GM19452 (cell line): ENCODE data around the gene HARS1.
"Not testable (repeated sequence)": the region's sequence is repeated elsewhere in the genome, so short reads cannot be mapped to it uniquely, and the experiment has no call there.

ENCODE experiments used
- ATAC-seq: cut with Tn5 transposase; IDR thresholded peaks from one replicate; pipeline ENCODE4 v1.9.1; 2021; ENCODE audit not compliant: unreplicated experiment

Gene HARS1

DNA sequence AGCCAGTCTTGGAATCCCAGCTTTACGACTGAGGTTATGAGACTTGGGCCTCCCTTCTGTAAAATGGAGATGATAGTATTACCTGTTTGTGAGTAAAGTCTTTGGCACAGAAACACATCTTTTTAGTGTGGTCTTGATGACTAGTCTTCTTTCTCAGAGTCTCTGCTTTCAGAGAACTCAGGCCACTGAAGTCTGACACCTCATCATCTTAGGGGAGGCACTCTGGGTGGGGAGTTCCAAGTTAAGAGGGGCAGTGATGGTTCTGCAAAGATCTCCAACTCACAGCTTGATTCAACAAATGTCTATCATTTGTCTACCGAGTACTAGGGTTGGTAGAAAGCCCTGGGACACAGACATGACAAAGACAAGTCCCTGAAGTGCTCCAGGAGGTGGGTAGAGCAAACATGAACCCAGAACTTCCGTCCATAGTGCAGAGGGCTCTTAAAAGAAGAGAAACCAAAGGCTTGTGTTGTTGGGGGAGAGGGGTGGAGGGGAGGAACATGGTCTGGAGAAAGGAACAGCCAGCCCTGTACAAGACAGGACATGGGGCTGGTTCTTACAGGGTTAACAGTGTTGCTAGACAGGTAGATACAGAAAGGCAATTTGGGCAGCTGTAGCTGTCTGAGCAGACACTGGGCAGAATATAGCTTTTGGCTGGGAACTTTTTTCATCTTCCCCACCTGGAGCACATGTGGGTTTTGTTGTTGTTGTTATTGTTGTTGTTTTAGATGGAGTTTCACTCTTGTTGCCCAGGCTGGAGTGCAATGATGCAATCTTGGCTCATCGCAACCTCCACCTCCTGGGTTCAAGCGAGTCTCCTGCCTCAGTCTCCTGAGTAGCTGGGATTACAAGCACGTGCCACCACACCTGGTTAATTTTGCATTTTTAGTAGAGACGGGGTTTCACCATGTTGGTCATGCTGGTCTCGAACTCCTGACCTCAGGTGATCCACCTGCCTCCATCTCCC, 55.6 kb downstream of the HARS1 start:
- ATAC-seq, result no peak

DNA sequence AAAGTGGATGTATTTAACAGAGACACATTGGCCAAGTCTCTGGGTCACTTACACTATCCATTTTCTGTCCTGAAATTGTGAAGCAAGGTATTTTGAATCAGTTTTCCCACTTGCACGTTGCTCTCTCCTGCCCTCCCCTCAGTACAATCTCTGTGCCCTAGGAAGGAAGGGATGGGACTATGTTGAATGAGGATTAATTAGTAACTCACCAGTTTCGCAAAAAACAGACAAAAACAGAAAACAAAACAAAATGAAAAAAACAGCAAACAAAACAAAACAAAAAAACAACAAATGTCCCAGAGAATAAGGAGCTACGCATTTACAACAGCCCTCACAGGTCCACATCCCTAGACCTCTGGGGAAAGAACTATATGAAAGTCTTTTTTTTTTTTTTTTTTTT, 57.1 kb downstream of the HARS1 start:
- ATAC-seq, result no peak

DNA sequence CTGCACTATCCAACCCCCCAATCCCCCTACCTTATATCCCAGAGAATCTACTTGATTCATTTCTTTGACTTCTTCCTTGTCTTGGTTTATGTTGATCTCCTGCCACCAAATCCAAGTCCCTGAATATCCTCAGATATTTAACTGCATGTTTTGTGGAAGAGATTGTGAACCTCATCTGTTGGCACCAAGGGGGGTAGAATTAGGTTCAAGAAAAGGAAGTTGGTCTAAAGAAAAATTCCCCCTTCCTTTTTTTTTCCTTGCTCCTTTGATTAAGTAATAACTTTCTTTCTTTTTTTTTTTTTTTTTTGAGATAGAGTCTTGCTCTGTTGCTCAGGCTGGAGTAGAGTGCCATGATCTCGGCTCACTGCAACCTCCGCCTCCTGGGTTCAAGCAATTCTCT, 57.7 kb downstream of the HARS1 start:
- ATAC-seq, result no peak

DNA sequence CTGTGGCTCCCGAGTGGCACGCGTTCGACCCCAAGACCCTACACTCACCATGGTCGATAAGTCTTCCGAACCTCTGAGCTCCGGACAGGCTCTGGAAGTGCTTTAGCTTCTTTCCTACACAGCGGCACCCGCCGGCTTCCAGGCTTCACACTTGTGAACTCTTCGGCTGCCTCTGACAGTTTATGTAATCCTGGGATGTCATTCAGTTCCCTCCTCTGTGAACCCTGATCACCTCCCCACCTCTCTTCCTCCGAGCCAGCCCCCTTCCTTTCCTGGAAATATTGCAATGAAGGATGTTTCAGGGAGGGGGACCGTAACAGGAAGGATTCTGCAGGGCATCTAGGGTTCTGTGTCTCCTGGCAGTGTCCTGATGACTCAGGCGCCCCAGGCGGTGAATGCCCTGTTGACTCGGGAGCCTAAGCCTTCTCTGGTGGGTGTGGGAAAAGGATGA, 58.1 kb downstream of the HARS1 start, which contains the start of gene CD14:
Gene CD14 (minus strand): TSS at position 155 of the 451 bp plus-strand sequence. CDS start 104 bp downstream, at position 51.
- ATAC-seq, result peak; percentile 10

DNA sequence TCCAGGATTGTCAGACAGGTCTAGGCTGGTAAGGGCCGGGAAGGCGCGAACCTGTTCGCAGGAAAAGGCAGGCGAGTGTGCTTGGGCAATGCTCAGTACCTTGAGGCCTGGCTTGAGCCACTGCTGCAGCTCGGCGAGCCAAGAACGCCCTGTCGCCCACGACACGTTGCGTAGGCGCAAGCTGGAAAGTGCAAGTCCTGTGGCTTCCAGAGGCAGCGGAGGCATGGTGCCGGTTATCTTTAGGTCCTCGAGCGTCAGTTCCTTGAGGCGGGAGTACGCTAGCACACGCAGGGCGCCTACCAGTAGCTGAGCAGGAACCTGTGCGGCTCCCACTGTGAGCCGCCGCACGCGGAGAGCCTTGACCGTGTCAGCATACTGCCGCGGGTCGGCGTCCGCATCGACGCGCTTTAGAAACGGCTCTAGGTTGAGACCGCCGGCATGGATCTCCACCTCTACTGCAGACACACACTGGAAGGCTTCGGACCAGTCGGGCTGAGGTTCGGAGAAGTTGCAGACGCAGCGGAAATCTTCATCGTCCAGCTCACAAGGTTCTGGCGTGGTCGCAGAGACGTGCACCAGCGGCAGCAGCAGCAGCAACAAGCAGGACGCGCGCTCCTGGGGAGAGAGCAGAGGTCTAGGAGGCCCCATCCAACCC, 58.7 kb downstream of the HARS1 start:
- ATAC-seq, result peak; percentile 57

DNA sequence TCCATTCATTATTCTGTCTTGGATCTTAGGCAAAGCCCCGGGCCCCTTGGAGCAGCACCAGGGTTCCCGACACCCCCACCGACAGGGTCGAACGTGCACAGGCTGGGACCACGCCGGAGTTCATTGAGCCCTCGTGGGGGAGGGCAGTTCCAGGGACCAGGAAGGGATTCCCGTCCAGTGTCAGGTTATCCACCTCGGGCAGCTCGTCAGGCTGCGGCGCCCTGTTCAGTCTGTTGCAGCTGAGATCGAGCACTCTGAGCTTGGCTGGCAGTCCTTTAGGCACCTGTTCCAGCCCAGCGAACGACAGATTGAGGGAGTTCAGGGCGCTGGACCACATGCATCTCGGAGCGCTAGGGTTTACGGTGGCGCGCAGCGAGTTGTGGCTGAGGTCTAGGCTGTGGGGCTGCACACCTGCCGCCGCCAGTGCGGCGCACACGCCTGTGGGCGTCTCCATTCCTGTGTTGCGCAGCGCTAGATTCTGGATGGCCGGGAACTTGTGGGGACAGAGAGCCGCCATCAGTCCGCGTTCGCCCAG, 59.3 kb downstream of the HARS1 start:
- ATAC-seq, result peak; percentile 25

DNA sequence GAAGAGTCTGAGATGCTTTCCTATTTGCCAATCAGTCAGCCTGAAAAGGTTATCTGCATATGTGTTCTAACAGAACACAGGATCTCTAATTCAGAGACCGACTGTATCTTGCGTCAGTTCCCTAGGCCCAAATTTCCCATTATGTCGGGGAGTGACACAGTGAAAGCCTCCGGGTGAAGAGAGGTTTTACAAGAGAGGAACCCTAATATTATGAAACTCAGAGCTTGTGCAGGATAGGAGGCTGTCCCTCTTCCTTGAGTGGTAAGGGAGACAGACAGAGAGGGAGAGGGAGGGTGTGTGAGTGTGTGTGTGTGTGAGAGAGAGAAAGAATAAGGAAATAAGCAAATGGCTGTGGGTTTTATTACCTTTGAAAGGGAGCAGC, 60.1 kb downstream of the HARS1 start:
- ATAC-seq, result no peak

DNA sequence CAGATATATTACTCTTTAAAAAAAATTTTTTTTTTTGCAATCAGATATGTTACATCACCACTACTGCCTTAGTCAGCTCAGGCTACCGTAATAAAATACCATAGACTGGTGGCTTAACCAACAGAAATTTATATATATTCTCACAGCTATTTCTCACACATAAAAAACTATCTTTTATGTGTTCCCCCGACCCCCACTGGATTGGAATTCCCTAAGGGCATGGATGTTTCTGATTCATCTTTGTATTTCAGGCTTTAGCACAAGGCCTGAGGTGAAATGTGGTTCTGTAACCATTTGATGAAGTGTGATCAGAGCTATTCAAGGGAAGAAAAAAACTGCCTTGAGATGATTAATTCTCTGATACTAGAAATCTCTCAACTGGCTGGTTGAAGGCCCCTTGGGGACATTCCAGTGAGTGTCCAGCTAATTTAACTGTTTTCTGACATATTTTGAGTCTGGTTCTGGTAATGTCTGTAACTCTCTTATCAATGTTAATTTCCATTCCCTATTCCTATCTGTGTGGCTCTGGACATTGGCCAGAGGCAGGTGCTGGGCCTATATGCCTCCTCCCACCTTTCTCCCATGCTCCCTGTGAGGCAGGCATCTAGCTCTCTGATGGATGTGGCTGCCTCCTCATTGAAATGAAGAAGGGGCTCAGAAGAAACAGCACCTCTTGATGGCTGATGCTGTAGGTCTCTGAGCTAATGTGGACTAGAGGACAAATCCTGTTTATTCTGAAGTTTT, 60.7 kb downstream of the HARS1 start:
- ATAC-seq, result no peak

DNA sequence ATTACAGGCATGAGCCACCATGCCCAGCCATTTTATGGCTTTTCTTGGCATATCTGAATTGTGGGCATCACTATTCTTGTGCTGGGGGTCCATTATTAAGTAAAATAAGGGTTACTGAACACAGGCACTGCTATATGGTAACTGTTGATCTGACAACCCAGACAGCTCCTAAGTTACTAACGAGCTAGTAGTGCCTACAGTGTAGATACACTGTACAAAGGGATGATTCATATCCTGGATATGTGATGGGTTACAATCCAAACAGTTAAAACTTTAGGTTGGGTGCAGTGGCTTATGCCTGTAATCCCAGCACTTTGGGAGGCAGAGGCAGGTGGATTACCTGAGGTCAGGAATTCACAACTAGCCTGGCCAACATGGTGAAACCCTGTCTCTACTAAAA, 62.5 kb downstream of the HARS1 start:
- no peak for ATAC-seq

DNA sequence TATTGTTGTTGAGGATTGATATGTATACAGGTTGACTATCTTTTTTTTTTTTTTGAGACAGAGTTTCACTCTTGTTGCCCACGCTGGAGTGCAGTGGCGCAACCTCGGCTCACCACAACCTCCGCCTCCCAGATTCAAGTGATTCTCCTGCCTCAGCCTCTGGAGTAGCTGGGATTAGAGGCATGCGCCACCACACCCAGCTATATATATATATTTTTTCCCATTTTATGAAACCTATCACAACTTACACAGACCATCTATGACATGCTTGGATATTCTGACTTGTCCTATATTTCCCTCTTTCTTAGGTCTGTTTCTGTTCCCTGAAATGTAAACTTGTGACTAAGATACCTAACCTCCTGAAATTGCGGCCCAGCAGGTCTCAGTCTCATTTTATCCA, 63.2 kb downstream of the HARS1 start:
- ATAC-seq, result no peak

DNA sequence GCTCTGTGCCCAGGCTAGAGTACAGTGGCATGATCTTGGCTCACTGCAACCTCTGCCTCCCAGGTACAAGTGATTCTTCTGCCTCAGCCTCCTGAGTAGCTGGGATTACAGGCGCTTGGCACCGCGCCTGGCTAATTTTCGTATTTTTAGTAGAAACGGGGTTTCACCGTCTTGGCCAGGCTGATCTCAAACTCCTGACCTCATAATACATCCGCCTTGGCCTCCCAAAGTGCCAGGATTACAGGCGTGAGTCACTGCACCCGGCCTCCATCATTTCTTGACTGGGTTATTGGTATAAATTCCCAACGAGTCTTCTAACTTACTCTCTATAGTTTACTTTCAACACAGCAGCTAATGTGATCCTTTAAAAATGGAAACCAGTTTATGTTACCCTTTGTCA, 66.3 kb downstream of the HARS1 start:
- ATAC-seq, result not testable (repeated sequence)
